Liver (tissue), 9 donors: Measurements from ENCODE around the gene RNF126. TPM values are rescaled to one million over a fixed set of nuclear protein-coding genes. Genes with fewer than 3 reads are reported as not detected.

ENCODE experiments used
- DNase-seq: peaks from one replicate; pipeline ENCODE4 v3.0.0-alpha.2; 2017; ENCODE audit warnings: low spot score
- H3K27ac ChIP-seq, 2 donors: one replicate each; pipeline ENCODE4 v1.7.0; 2013; ENCODE audit warnings: inconsistent platforms in 2 of 2, low read length in 2 of 2, control low read depth in 1 of 2, low read depth in 1 of 2, mild to moderate bottlenecking in 1 of 2
- H3K27me3 ChIP-seq, 4 donors: one replicate each; pipeline versions ENCODE4 v1.6.1 to v1.7.0; 2013; ENCODE audit warnings: low read length in 3 of 4, inconsistent platforms in 1 of 4, mild to moderate bottlenecking in 1 of 4, moderate library complexity in 1 of 4; ENCODE audit not compliant: control insufficient read depth in 4 of 4, insufficient read depth in 4 of 4
- H3K36me3 ChIP-seq, 4 donors: one replicate each; pipeline versions ENCODE4 v1.6.1 to v1.7.0; 2013; ENCODE audit warnings: low read length in 3 of 4, mild to moderate bottlenecking in 3 of 4, low read depth in 1 of 4, moderate library complexity in 1 of 4; ENCODE audit not compliant: control insufficient read depth in 4 of 4, insufficient read depth in 3 of 4
- H3K4me1 ChIP-seq, 4 donors: one replicate each; pipeline versions ENCODE4 v1.6.1 to v1.7.0; 2013; ENCODE audit warnings: low read length in 3 of 4, mild to moderate bottlenecking in 3 of 4, moderate library complexity in 1 of 4; ENCODE audit not compliant: control insufficient read depth in 4 of 4, insufficient read depth in 4 of 4
- H3K4me3 ChIP-seq, 3 donors: one replicate each; pipeline versions ENCODE4 v1.6.1 to v1.7.0; 2013; ENCODE audit warnings: low read length in 3 of 3, control low read depth in 1 of 3, low read depth in 1 of 3, mild to moderate bottlenecking in 1 of 3
- H3K9ac ChIP-seq, 2 donors: one replicate each; pipeline ENCODE4 v1.7.0; 2013; ENCODE audit warnings: low read length in 2 of 2, mild to moderate bottlenecking in 2 of 2, moderate library complexity in 2 of 2, control low read depth in 1 of 2, low read depth in 1 of 2
- H3K9me3 ChIP-seq, 4 donors: one replicate each; pipeline versions ENCODE4 v1.6.1 to v1.7.0; 2013; ENCODE audit warnings: low read length in 3 of 4; ENCODE audit not compliant: control insufficient read depth in 4 of 4
- ATF3 ChIP-seq: IDR thresholded peaks from 2 replicates; pipeline ENCODE4 v1.6.1; 2016; ENCODE audit warnings: antibody characterized with exemption
- CTCF ChIP-seq: fragments of 150-350 bp; IDR thresholded peaks from 2 replicates; pipeline ENCODE4 v1.5.1; 2017; ENCODE audit warnings: improper control_type of control experiment, low read depth, low read length; ENCODE audit not compliant: missing input control
- EGR1 ChIP-seq, 2 donors: IDR thresholded peaks; 2 replicates each; pipeline ENCODE4 v1.6.1; 2016 to 2018; ENCODE audit warnings: antibody characterized with exemption in 2 of 2, low read depth in 2 of 2
- FOXA1 ChIP-seq: IDR thresholded peaks from 2 replicates; pipeline ENCODE4 v1.6.1; 2016; ENCODE audit warnings: antibody characterized with exemption
- FOXA2 ChIP-seq: IDR thresholded peaks from 2 replicates; pipeline ENCODE4 v1.6.1; 2016; ENCODE audit warnings: antibody characterized with exemption
- GABPA ChIP-seq, 2 donors: IDR thresholded peaks in 1 of 2; conservative IDR thresholded peaks in 1 of 2; 2 replicates each; pipeline ENCODE4 v1.6.1; 2016; ENCODE audit warnings: antibody characterized with exemption in 2 of 2, mild to moderate bottlenecking in 1 of 2, moderate library complexity in 1 of 2
- HNF4A ChIP-seq, 2 donors: conservative IDR thresholded peaks; 2 replicates each; pipeline ENCODE4 v1.6.1; 2016; ENCODE audit warnings: antibody characterized with exemption in 2 of 2, mild to moderate bottlenecking in 2 of 2
- HNF4G ChIP-seq: IDR thresholded peaks from 2 replicates; pipeline ENCODE4 v1.6.1; 2016; ENCODE audit warnings: antibody characterized with exemption
- JUND ChIP-seq, 2 donors: IDR thresholded peaks; 2 replicates each; pipeline ENCODE4 v1.6.1; 2016; ENCODE audit warnings: antibody characterized with exemption in 2 of 2
- MAX ChIP-seq: IDR thresholded peaks from 2 replicates; pipeline ENCODE4 v1.6.1; 2016; ENCODE audit warnings: antibody characterized with exemption
- NR2F2 ChIP-seq: IDR thresholded peaks from 2 replicates; pipeline ENCODE4 v1.6.1; 2016; ENCODE audit warnings: antibody characterized with exemption
- RAD21 ChIP-seq, 2 donors: IDR thresholded peaks; 2 replicates each; pipeline ENCODE4 v1.6.1; 2016; ENCODE audit warnings: antibody characterized with exemption in 2 of 2, mild to moderate bottlenecking in 2 of 2
- REST ChIP-seq: IDR thresholded peaks from 2 replicates; pipeline ENCODE4 v1.6.1; 2016; ENCODE audit warnings: antibody characterized with exemption, mild to moderate bottlenecking
- RXRA ChIP-seq, 2 donors: IDR thresholded peaks; 2 replicates each; pipeline ENCODE4 v1.6.1; 2017 to 2018; ENCODE audit warnings: antibody characterized with exemption in 2 of 2, mild to moderate bottlenecking in 1 of 2
- SP1 ChIP-seq: IDR thresholded peaks from 2 replicates; pipeline ENCODE4 v1.6.1; 2018; ENCODE audit warnings: antibody characterized with exemption, mild to moderate bottlenecking
- TAF1 ChIP-seq: conservative IDR thresholded peaks from 2 replicates; pipeline ENCODE4 v1.6.1; 2016; ENCODE audit warnings: antibody characterized with exemption, mild to moderate bottlenecking
- YY1 ChIP-seq: IDR thresholded peaks from 2 replicates; pipeline ENCODE4 v1.6.1; 2016; ENCODE audit warnings: antibody characterized with exemption, mild to moderate bottlenecking
- ZBTB33 ChIP-seq: IDR thresholded peaks from 2 replicates; pipeline ENCODE4 v1.6.1; 2016; ENCODE audit warnings: antibody characterized with exemption
- WGBS: extraction: QIAGEN DNeasy Blood & Tissue Kit; methylation state at CpG from one replicate; pipeline ENCODE4 v1.1.7; 2013; 5-methylcytosine and 5-hydroxymethylcytosine counted together
- polyA plus RNA-seq, 2 donors: library from polyadenylated mRNA; stranded (reverse) in 1 of 2; unstranded in 1 of 2; fragments of 200-250 nt in 1 of 2; fragments of >200 nt in 1 of 2; fragmentation: Nextera tagmentation in 1 of 2; extraction: Ambion mirVana in 1 of 2; gene quantifications; one replicate each; pipeline versions ENCODE4 v1.2.1 to v1.2.3, GENCODE V29; 2013 to 2015
- total RNA-seq, 2 donors: library from RNA; depleted of rRNA; stranded (reverse); fragments of >200 nt; gene quantifications; one replicate each; pipeline ENCODE4 v1.2.3, GENCODE V29; 2014
- donor health status: healthy.
- donor health status: healthy.
- donor health status: healthy.
- donor health status: healthy.
- donor health status: healthy.

Gene RNF126
- total and polyA plus RNA-seq, 4 donors, result 16.7 to 32.7 (median 24.1) TPM

- WGBS, result 73% methylated on average over 18 of the region's 18 CpGs
- Histone ChIP-seq H3K36me3 (no peaks in the 10 kb centered on the region), H3K9ac (no peak overlapping the region), H3K4me3 (no peak overlapping the region), H3K27ac (no peak overlapping the region), H3K9me3 (no peaks in the 10 kb centered on the region), H3K4me1 (no peaks in the 10 kb centered on the region), H3K27me3 (no peaks in the 10 kb centered on the region)
- no peak for DNase-seq
- TF ChIP-seq NR2F2 (no peak), YY1 (no peak), GABPA (IDR thresholded peaks at IDR 0.05 in 1 of 2, conservative IDR thresholded peaks at IDR 0.05 in 1 of 2) (no peak)
These were observed 27.2 kb upstream of the RNF126 start for GRCh38 chr19:690203-690602.

- TF ChIP-seq SP1 (no peak), YY1 (no peak), ZBTB33 (no peak), HNF4A (conservative IDR thresholded peaks at IDR 0.05) (no peak), TAF1 (no peak), FOXA1 (no peak), FOXA2 (no peak), CTCF (no peak), MAX (no peak), EGR1 (IDR thresholded peaks at IDR 0.05; ENCODE audit: low read depth in 2 of 2) (no peak), NR2F2 (no peak), GABPA (IDR thresholded peaks at IDR 0.05 in 1 of 2, conservative IDR thresholded peaks at IDR 0.05 in 1 of 2) (no peak), RXRA (IDR thresholded peaks at IDR 0.05) (no peak), REST (no peak), ATF3 (no peak), HNF4G (no peak), RAD21 (IDR thresholded peaks at IDR 0.05) (no peak), JUND (IDR thresholded peaks at IDR 0.05) (no peak)
- Histone ChIP-seq H3K36me3 (no peaks in the 10 kb centered on the region), H3K4me1 (no peaks in the 10 kb centered on the region), H3K9me3 (no peaks in the 10 kb centered on the region), H3K4me3 (no peak overlapping the region), H3K27me3 (no peaks in the 10 kb centered on the region), H3K9ac (no peak overlapping the region), H3K27ac (no peak overlapping the region)
- WGBS, result 82% methylated on average over 17 of the region's 17 CpGs
- no peak for DNase-seq
These were observed 26.0 kb upstream of the RNF126 start for GRCh38 chr19:688992-689391.
